ENCODE data around the gene HOXB6. TPM values are rescaled to one million over a fixed set of nuclear protein-coding genes. Genes with fewer than 3 reads are reported as not detected.

HOXB6 gene
- total RNA-seq, 1 experiment from 2014 or later: 19.8 TPM

DNA sequence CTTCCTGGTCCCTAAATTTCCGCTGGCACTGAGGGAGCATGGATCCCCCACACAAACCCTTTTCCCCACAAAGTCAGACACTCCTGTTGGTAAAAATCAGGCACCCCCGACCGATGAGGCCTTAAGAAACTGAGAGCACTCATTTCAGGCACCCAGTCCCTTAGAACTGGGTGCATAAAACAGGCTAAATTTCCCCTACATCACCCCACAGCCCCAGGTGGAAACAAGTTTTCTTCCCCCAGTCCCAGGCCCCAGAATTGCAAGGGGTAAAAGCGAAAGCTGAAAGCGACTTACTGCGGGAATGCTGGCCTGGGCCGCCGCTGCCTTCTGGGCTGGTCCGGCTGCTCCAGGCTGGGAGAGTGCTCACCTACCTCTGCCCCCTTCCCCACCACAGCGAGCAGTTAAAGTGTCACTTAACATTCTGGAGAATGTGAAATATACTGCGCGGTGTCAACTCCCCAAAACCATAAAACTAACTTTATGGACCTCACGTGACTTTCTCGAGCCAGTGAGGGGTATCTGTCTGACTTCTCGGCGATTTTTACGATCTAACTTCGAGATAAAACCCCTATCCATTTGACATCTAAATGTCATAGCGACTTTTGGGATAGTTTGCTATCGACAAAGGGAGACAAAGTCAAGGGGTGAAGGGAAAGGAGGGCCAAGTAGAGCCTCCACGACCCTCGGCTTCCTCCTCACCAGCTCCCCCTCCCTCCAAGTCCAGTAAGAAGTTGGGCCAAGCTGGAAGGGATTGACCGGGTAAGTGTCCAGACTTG, 14.8 kb downstream of the HOXB6 start, which contains the start of gene HOXB3:
HOXB3 (minus strand) TSS at position 411 of the 776 bp plus-strand sequence. CDS start 37,767 bp downstream, outside the sequence.
- ChIA-PET CTCF (no interaction called here), POLR2A (ENCODE audit: low non-redundant PET) (interaction anchor here (0.6 kb wide), 1 partner anchor 238 kb away, joined by 3 read pairs; no protein-coding TSS in a partner anchor)
- no peaks in the 10 kb centered on the region for H3K27me3 ChIP-seq (replicated peaks; ENCODE audit: insufficient read depth, low read depth, low read length, poor library complexity)
- H3K4me1 ChIP-seq (ENCODE audit: insufficient read depth, low read length, poor library complexity, severe bottlenecking): peaks cover 60% of the 10 kb centered on the region
- no TSS peak for BruUV-seq (replicated peaks)
- H3K9me3 ChIP-seq (ENCODE audit: low read depth, low read length, poor library complexity, severe bottlenecking): no peaks in the 10 kb centered on the region
- TF ChIP-seq EZH2 (IDR thresholded peaks at IDR 0.05; ENCODE audit: borderline replicate concordance, low read depth, low read length, poor library complexity, severe bottlenecking): no peak
- TF ChIP-seq, protein P1, sequence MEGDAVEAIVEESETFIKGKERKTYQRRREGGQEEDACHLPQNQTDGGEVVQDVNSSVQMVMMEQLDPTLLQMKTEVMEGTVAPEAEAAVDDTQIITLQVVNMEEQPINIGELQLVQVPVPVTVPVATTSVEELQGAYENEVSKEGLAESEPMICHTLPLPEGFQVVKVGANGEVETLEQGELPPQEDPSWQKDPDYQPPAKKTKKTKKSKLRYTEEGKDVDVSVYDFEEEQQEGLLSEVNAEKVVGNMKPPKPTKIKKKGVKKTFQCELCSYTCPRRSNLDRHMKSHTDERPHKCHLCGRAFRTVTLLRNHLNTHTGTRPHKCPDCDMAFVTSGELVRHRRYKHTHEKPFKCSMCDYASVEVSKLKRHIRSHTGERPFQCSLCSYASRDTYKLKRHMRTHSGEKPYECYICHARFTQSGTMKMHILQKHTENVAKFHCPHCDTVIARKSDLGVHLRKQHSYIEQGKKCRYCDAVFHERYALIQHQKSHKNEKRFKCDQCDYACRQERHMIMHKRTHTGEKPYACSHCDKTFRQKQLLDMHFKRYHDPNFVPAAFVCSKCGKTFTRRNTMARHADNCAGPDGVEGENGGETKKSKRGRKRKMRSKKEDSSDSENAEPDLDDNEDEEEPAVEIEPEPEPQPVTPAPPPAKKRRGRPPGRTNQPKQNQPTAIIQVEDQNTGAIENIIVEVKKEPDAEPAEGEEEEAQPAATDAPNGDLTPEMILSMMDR (conservative IDR thresholded peaks at IDR 0.05; ENCODE audit: low read depth, low read length): no peak
- H3K4me3 ChIP-seq (ENCODE audit: low read depth, low read length, poor library complexity, severe bottlenecking): no peak within 1 kb of the TSS
- peaks cover 4% of the 10 kb centered on the region for H3K36me3 ChIP-seq (ENCODE audit: insufficient read depth, low read length, poor library complexity, severe bottlenecking)
- intact Hi-C loops (cut with micrococcal nuclease; ENCODE audit: unreplicated experiment): no loop called here
- DNase-seq (ENCODE audit: low spot score): no peak
- peak within 1 kb of the TSS; percentile 33 for H3K27ac ChIP-seq (ENCODE audit: low read depth, low read length, poor library complexity, severe bottlenecking)

GRCh38 chr17:48589060-48589830, 15.5 kb downstream of the HOXB6 start:
- no TSS peak for BruUV-seq (replicated peaks)
- H3K27me3 ChIP-seq (replicated peaks; ENCODE audit: insufficient read depth, low read depth, low read length, poor library complexity): no peaks in the 10 kb centered on the region
- H3K36me3 ChIP-seq (ENCODE audit: insufficient read depth, low read length, poor library complexity, severe bottlenecking): peaks cover 4% of the 10 kb centered on the region
- ChIA-PET POLR2A (ENCODE audit: low non-redundant PET) (no interaction called here), CTCF (interaction anchor here (0.9 kb wide), 1 partner anchor 326 kb away, joined by 3 read pairs; no protein-coding TSS in a partner anchor)
- no peak for TF ChIP-seq EZH2 (IDR thresholded peaks at IDR 0.05; ENCODE audit: borderline replicate concordance, low read depth, low read length, poor library complexity, severe bottlenecking)
- TF ChIP-seq, protein P1 (conservative IDR thresholded peaks at IDR 0.05; ENCODE audit: low read depth, low read length): no peak
- peak overlapping the region; percentile 26 for H3K27ac ChIP-seq (ENCODE audit: low read depth, low read length, poor library complexity, severe bottlenecking)
- no peak overlapping the region for H3K4me3 ChIP-seq (ENCODE audit: low read depth, low read length, poor library complexity, severe bottlenecking)
- H3K9me3 ChIP-seq (ENCODE audit: low read depth, low read length, poor library complexity, severe bottlenecking): no peaks in the 10 kb centered on the region
- H3K4me1 ChIP-seq (ENCODE audit: insufficient read depth, low read length, poor library complexity, severe bottlenecking): peaks cover 60% of the 10 kb centered on the region
- intact Hi-C loops (cut with micrococcal nuclease; ENCODE audit: unreplicated experiment): no loop called here
- no peak for DNase-seq (ENCODE audit: low spot score)

DNA sequence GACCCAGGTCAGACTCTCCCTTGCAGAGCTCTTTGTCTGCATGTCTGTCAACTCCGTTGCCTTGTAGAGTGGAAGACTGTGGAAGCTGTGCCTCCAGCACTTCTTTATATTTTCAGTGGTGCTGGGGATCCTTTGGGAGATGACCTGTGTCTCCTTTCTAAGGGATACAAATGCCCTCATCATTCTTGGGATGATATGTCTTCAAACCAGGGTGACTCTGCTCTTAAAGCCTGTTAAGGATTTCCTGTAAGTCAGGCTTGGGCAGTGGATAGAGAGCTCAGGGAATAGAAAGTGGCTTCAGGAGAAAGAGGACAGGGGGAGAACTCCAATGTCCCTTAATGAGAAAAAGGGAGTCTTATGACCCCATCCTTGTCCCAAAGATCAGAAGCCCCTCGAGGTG, 16.3 kb downstream of the HOXB6 start:
- ChIA-PET POLR2A (ENCODE audit: low non-redundant PET) (no interaction called here), CTCF (interaction anchor here (0.9 kb wide), 1 partner anchor 326 kb away, joined by 3 read pairs; no protein-coding TSS in a partner anchor)
- H3K36me3 ChIP-seq (ENCODE audit: insufficient read depth, low read length, poor library complexity, severe bottlenecking): peaks cover 4% of the 10 kb centered on the region
- no peaks in the 10 kb centered on the region for H3K9me3 ChIP-seq (ENCODE audit: low read depth, low read length, poor library complexity, severe bottlenecking)
- peak overlapping the region; percentile 40 for H3K27ac ChIP-seq (ENCODE audit: low read depth, low read length, poor library complexity, severe bottlenecking)
- TF ChIP-seq EZH2 (IDR thresholded peaks at IDR 0.05; ENCODE audit: borderline replicate concordance, low read depth, low read length, poor library complexity, severe bottlenecking): no peak
- intact Hi-C loops (cut with micrococcal nuclease; ENCODE audit: unreplicated experiment): no loop called here
- DNase-seq (ENCODE audit: low spot score): no peak
- H3K4me3 ChIP-seq (ENCODE audit: low read depth, low read length, poor library complexity, severe bottlenecking): no peak overlapping the region
- H3K27me3 ChIP-seq (replicated peaks; ENCODE audit: insufficient read depth, low read depth, low read length, poor library complexity): no peaks in the 10 kb centered on the region
- peaks cover 61% of the 10 kb centered on the region for H3K4me1 ChIP-seq (ENCODE audit: insufficient read depth, low read length, poor library complexity, severe bottlenecking)
- no TSS peak for BruUV-seq (replicated peaks)
